Stimulated activated CD4-positive, alpha-beta T cell treated with anti-CD3 and anti-CD28 coated beads, TNF-alpha, amount 100 ng/mL, for 24 hours (primary cell): Measurements from ENCODE around the gene WDR7.

ENCODE experiments used
- DNase-seq, 3 experiments: peaks; one replicate each; pipeline ENCODE4 v3.0.0-alpha.2; 2020; ENCODE audit warnings: low read depth in 3 of 3

The WDR7 gene

DNA sequence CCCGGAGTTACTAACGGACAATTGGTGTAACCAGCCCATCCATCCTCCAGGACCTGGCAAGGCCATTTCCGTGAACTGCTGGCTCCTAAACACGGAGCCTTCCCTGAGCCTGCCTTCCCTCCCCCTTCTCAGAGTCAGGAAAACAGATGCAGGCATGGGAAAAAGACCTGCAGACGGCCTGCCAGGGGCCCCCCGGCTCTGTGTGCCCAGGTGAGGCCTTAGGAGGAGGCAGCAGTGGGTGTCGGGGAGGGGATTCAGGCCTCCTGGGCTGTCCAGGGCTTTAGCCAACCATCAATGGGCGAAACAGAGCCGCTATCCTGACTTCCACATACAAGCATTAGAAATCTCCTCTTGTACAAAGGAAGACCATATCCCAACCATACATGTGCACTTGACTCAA, 427.5 kb downstream of the WDR7 start:
- DNase-seq, result no peak

DNA sequence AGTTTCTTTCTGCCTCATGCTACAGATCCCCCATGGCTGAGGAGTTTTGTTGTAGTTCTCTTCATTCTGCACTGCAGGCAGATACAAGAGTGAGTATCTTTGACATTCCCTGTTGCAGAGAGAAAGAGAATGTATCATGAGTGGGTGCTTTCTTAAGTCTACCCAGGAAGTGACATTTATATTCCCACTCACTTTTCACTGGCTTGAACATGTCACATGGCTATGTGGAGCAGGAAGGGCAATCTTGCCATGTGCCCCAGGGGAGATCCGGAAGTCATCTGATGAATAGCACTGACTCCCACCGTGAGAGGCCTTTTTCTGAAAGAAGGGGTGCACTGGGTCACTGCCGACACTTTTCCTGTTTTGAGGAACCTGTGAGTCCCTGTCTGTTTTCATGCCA, 429.3 kb downstream of the WDR7 start:
- no peak for DNase-seq

GRCh38 chr18:57081899-57082298, 430.7 kb downstream of the WDR7 start:
- no peak for DNase-seq

DNA sequence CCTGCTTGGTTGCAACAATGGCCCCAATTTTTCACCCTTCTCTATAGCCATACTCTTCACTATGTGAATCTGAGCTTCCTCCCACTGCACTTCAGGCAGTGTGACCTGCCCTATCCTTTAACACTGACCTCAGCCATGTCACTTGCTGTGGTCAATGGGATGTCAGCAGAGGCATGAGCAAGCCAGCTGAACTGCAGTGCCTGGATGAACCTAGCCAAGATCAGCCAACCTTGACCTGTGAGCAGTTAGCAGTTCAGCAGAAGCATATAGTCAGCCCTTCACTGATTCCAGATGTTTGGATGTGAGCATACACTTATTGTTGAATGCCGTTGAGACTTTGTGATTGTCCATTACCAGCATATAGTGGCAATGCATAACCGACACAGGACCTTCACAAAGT, 432.3 kb downstream of the WDR7 start:
- DNase-seq, result no peak

DNA sequence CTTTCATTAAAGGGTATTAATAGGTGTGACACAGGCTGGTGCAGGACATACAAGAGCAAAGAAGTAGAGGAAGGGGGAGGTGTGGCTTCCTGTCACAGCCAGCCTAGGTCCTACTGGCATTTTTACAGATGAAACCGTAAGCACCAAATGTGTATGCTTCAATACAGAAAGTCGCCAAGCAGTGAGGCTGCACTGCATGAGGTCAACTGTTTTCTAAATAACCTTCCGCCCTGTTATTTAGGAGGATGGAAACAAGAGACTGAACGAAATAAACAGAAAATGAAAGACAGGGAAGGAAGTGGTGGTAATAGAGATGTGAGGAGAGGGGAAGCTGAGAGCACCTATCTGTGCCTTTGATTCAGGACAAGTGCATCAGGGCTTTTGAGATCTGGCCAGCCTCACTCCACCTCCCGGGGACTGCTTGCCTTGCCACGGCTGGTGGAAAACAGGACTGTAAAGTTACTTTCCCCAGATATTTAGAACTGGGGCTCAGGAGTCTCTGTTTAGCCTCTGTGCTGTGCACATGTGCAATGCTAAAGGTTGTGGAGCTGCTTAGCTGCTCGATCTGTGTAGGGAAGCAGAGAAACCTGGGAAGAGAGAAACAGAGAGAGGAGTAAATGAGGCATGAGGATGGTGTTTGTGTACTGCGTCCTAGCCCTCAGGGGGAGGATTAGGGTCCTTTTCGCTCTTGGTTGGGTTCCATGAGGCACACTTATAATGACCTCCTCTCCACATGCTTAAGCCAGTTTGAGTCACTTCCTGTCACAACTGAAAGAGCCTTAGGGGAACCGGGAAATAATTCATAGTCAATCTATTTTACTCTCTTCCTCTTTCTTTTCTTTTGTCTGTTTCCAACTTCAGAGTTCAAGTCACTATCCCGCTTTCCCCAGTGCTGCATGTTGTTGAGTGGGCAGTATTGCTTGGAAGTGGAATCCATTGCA, 433.4 kb downstream of the WDR7 start:
- DNase-seq, result no peak

DNA sequence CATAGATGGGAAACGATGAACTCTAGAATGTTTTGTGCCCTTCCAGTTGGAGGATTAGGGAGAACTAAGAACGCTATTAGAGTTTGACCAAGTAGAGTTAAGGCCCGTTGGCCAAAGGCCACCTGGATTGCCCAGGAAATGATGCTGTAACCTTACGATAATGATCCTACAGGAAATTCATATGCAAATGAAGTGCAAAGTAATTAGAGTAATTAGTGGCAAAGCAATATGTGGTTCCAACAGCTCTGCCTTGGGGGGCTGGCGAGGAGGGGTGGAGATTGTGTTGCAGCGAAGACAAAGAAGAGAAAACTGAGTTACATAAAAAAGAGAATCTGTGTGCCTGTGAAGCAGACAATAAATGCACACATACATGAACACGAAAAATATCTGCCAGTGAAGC, 434.2 kb downstream of the WDR7 start:
- DNase-seq, result no peak

GRCh38 chr18:57086163-57086562, 435.0 kb downstream of the WDR7 start:
- DNase-seq, result no peak
